Choroid plexus epithelial cell (primary cell): Measurements from ENCODE around the gene GPR65.

Source experiments
- DNase-seq: peaks from one replicate; pipeline ENCODE4 v3.0.0-alpha.2; 2010; ENCODE audit warnings: low read depth
- H3K4me3 ChIP-seq: 2 replicates; pipeline ENCODE4 v1.5.1; 2011; ENCODE audit warnings: low read depth, mild to moderate bottlenecking, control low read depth, low read length, moderate library complexity
- TF ChIP-seq, protein P1 (sequence below): conservative IDR thresholded peaks from 2 replicates; pipeline ENCODE4 v1.5.1; 2011; ENCODE audit warnings: low read depth, mild to moderate bottlenecking, control low read depth, inconsistent platforms, low read length, moderate library complexity

Gene GPR65

DNA sequence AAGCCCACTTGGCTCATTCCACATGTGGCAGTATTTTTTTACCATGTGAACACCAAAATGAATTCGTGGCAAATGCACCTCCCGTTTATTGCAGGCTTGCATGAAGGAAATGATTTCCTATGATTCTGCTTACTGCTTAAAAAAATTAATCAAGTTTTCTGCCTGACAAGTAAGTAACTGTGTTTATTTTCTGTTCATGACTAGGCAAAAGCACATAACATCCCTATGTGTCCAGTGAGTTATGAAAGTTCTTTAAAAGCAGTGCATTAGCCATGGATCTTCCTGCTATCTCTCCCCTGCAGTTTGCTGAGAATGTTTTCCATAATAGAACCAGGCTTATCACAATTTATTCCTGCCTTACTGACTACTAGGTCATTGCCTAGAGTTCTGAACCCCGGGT lies 20.4 kb downstream of the GPR65 start:
- DNase-seq = no peak
- H3K4me3 ChIP-seq = no peak overlapping the region
- TF ChIP-seq, protein P1, sequence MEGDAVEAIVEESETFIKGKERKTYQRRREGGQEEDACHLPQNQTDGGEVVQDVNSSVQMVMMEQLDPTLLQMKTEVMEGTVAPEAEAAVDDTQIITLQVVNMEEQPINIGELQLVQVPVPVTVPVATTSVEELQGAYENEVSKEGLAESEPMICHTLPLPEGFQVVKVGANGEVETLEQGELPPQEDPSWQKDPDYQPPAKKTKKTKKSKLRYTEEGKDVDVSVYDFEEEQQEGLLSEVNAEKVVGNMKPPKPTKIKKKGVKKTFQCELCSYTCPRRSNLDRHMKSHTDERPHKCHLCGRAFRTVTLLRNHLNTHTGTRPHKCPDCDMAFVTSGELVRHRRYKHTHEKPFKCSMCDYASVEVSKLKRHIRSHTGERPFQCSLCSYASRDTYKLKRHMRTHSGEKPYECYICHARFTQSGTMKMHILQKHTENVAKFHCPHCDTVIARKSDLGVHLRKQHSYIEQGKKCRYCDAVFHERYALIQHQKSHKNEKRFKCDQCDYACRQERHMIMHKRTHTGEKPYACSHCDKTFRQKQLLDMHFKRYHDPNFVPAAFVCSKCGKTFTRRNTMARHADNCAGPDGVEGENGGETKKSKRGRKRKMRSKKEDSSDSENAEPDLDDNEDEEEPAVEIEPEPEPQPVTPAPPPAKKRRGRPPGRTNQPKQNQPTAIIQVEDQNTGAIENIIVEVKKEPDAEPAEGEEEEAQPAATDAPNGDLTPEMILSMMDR = no peak

DNA sequence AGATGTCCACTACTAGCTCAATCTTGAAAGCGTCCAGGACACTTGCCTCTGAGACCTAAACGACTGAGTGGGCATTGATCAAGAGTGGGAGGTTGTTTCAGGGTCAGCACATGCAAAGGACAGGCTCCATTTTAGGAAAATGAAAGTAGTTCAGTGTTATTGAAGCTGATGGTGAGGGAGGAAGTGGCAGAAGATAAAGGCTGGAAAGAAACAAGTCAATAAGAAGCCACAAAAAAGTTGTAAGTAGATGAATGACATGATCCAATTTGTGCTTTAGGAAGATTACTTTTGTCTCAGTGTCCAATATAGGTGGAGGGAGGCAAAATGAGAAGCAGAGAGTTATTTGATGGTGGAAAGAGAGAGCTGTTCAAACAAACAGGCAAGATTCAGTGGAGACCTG lies 22.0 kb downstream of the GPR65 start:
- no peak overlapping the region for H3K4me3 ChIP-seq
- TF ChIP-seq, protein P1 = no peak
- no peak for DNase-seq

GRCh38 chr14:88029500-88029899 lies 24.6 kb downstream of the GPR65 start:
- no peak for DNase-seq
- H3K4me3 ChIP-seq = no peak overlapping the region
- TF ChIP-seq, protein P1 = no peak

DNA sequence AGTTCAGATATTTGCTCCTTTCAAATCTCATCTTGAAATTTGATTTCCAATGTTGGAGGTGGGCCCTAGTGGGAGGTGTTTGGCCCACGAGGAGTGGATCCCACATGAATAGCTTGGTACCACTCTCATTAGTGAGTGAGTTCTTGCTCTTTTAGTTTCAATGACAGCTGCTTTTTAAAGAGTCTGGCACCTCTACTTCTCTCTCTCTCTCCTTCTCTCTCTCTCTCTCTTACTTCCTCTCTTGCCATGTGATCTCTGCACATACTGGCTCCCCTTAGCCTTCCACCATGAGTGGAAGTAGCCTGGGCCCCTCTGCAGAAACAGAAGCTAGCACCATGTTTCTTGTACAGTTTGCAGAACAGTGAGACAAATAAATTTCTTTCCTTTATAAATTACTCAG lies 25.1 kb downstream of the GPR65 start:
- H3K4me3 ChIP-seq = no peak overlapping the region
- TF ChIP-seq, protein P1 = no peak
- DNase-seq = no peak

GRCh38 chr14:88030892-88031291 lies 26.0 kb downstream of the GPR65 start:
- DNase-seq = no peak
- TF ChIP-seq, protein P1 = no peak
- no peak overlapping the region for H3K4me3 ChIP-seq

DNA sequence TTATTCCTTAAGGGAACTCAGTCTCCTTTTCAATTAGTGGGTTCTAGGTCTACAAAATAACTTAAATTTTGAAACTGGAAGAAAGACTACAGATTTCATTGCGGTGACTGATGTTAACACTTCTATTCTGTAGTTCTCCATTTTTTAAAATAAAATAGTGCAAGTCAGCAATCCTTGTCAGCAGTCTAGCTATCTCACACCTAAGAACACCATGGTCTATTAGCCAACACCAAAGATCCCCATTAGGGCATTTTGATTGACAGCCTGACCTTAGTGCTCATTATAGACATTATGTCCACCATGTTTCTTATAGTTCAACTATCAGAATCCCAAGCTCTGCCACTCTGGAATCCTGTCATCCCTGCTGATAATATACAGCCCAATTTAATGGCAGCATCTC lies 27.4 kb downstream of the GPR65 start:
- no peak overlapping the region for H3K4me3 ChIP-seq
- no peak for DNase-seq
- TF ChIP-seq, protein P1 = no peak

DNA sequence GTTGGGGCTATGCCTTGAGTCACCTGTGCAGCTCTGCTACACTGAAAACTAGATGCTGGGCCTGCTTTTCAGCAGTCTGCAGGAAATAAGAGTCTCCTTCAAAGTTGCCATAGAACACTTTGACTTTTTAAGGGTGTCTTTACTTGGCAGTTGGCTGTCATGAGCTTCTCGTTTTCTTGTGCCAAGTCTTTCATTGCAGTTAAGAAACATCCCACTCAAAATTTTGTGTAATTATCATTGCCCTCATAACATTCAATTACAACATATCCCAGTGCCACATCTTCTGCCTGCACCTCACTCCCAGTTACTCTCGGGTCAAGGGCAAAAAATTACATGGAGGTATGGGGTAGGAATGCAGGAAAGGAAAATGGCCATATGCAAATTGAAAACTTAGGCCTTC lies 29.1 kb downstream of the GPR65 start:
- TF ChIP-seq, protein P1 = no peak
- H3K4me3 ChIP-seq = no peak overlapping the region
- no peak for DNase-seq
